ENCODE measurements around the gene SIGLEC6. TPM values are rescaled to one million over a fixed set of nuclear protein-coding genes. Genes with fewer than 3 reads are reported as not detected.

Gene SIGLEC6
- total RNA-seq, 1 experiment from 2014 or later: not detected

DNA sequence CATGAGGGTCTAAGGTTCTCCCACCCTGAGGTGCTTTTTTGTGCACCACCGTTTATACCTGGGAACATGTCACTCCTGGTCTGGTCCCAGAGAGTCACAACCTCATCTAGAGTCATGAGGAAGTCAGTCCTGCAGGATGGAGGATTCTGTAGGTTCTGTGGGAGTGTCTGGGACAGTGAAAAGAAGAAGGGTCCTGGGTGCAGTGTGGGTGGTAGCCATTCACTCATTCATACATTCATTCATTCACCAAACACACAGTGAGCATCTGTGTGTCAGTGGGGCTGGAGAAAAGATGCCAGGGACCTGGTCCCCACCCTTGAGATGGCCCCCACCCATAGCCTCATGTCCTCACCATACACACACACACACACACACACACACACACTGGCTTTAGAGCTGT, 61.8 kb downstream of the SIGLEC6 start:
- Histone ChIP-seq H3K9me2 (ENCODE audit: insufficient read depth) (no peaks in the 10 kb centered on the region), H3K4me2 (ENCODE audit: low read length) (no peak overlapping the region), H3K27me3 (ENCODE audit: insufficient read depth, low read length) (peaks cover 24% of the 10 kb centered on the region), H3K36me3 (ENCODE audit: control insufficient read depth in 1 of 2, insufficient read depth in 2 of 2, low read length in 2 of 2) (no peaks in the 10 kb centered on the region), H3K4me3 (replicated peaks in 1 of 2; ENCODE audit: low read depth in 1 of 2, low read length in 2 of 2) (no peak overlapping the region), H3K4me1 (ENCODE audit: control insufficient read depth in 1 of 2, insufficient read depth in 2 of 2, low read length in 2 of 2) (peaks cover 0 to 1% of the 10 kb centered on the region in 2 experiments; a peak in 1 of 4 replicates), H4K20me1 (ENCODE audit: insufficient read depth) (no peaks in the 10 kb centered on the region), H3K9me3 (ENCODE audit: control insufficient read depth in 1 of 2, insufficient read depth in 1 of 2, low read depth in 1 of 2, low read length in 2 of 2) (no peaks in the 10 kb centered on the region), H3K79me2 (ENCODE audit: insufficient read depth, low read length) (no peaks in the 10 kb centered on the region), H2AFZ (ENCODE audit: low read depth, low read length, poor library complexity, severe bottlenecking) (no peak overlapping the region), H3K9ac (ENCODE audit: low read length) (no peak overlapping the region), H3K27ac (ENCODE audit: low read depth, low read length) (no peak overlapping the region)
- intact Hi-C loops (cut with micrococcal nuclease): no loop called here
- TF ChIP-seq, protein P1, sequence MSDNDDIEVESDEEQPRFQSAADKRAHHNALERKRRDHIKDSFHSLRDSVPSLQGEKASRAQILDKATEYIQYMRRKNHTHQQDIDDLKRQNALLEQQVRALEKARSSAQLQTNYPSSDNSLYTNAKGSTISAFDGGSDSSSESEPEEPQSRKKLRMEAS (IDR thresholded peaks at IDR 0.05): no peak
- TF ChIP-seq ZNF274 (IDR thresholded peaks at IDR 0.05; ENCODE audit: low read depth, low read length): no peak
- no peak for TF ChIP-seq EGR1 (IDR thresholded peaks at IDR 0.05; ENCODE audit: low read depth)
- no peak for TF ChIP-seq JUND (IDR thresholded peaks at IDR 0.05)
- no peak for TF ChIP-seq EZH2 (IDR thresholded peaks at IDR 0.05)
- TF ChIP-seq SIN3A (IDR thresholded peaks at IDR 0.05; ENCODE audit: low read depth): no peak
- no peak for TF ChIP-seq ZFX (IDR thresholded peaks at IDR 0.05)
- ChIA-PET RAD21 (ENCODE audit: low non-redundant PET in 1 of 2, low total read pairs in 2 of 2, uncharacterized antibody in 2 of 2, unreplicated experiment in 2 of 2) (no interaction called here), CTCF (interaction anchor here (1.5 kb wide), 1 partner anchor 187 kb away, joined by 3 read pairs; no protein-coding TSS in a partner anchor), POLR2A (no interaction called here)
- ATAC-seq (no peak), DNase-seq (ENCODE audit: low read depth, low spot score) (no peak)
- no TSS peak for BruUV-seq (replicated peaks)

DNA sequence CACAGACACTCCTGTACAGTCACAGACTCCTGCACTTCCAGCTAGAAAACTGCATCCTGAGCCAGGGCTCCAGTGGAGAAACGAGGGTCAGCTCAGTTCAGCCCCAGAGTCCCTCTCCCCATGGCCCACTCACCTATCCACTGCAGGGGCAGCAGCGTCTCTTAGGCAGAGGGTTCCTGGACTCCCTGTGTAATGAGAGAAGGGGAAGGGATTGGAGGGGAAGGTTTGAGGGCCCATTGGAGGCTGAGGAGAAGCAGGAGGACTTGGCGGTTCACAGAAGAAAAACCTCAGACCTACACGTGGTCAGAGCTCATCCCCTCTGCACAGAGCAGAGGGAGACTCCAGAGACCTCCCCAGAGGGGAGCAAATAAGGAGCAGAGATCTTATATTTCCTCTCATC, 62.3 kb downstream of the SIGLEC6 start:
- ATAC-seq: no peak
- BruUV-seq (replicated peaks): no TSS peak
- peaks cover 24% of the 10 kb centered on the region for H3K27me3 ChIP-seq (ENCODE audit: insufficient read depth, low read length)
- H3K27ac ChIP-seq (ENCODE audit: low read depth, low read length): no peak overlapping the region
- CTCF ChIA-PET: interaction anchor here (1.5 kb wide), 1 partner anchor 188 kb away, joined by 3 read pairs; no protein-coding TSS in a partner anchor
- intact Hi-C loops (cut with micrococcal nuclease): no loop called here
- DNase-seq (ENCODE audit: low read depth, low spot score): no peak
- RAD21 ChIA-PET (ENCODE audit: low non-redundant PET in 1 of 2, low total read pairs in 2 of 2, uncharacterized antibody in 2 of 2, unreplicated experiment in 2 of 2): no interaction called here
- no peak overlapping the region for H3K4me3 ChIP-seq (replicated peaks in 1 of 2; ENCODE audit: low read depth in 1 of 2, low read length in 2 of 2)
- H3K9ac ChIP-seq (ENCODE audit: low read length): no peak overlapping the region
- H2AFZ ChIP-seq (ENCODE audit: low read depth, low read length, poor library complexity, severe bottlenecking): no peak overlapping the region
- no peaks in the 10 kb centered on the region for H3K36me3 ChIP-seq (ENCODE audit: control insufficient read depth in 1 of 2, insufficient read depth in 2 of 2, low read length in 2 of 2)
- H3K4me2 ChIP-seq (ENCODE audit: low read length): no peak overlapping the region
- H3K9me3 ChIP-seq (ENCODE audit: control insufficient read depth in 1 of 2, insufficient read depth in 1 of 2, low read depth in 1 of 2, low read length in 2 of 2): no peaks in the 10 kb centered on the region
- no peak for TF ChIP-seq RAD21 (IDR thresholded peaks at IDR 0.05; ENCODE audit: low read depth)
- TF ChIP-seq, protein P2, sequence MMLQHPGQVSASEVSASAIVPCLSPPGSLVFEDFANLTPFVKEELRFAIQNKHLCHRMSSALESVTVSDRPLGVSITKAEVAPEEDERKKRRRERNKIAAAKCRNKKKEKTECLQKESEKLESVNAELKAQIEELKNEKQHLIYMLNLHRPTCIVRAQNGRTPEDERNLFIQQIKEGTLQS (IDR thresholded peaks at IDR 0.05): no peak
- POLR2A ChIA-PET: no interaction called here
- no peaks in the 10 kb centered on the region for H3K4me1 ChIP-seq (ENCODE audit: control insufficient read depth in 1 of 2, insufficient read depth in 2 of 2, low read length in 2 of 2)
- H3K79me2 ChIP-seq (ENCODE audit: insufficient read depth, low read length): no peaks in the 10 kb centered on the region
- no peaks in the 10 kb centered on the region for H3K9me2 ChIP-seq (ENCODE audit: insufficient read depth)
- H4K20me1 ChIP-seq (ENCODE audit: insufficient read depth): no peaks in the 10 kb centered on the region

All from HCT116 (cell line).